Activated B cell treated with CpG ODN at 0.5 μM for 24 hours (primary cell): ENCODE results near the gene SPRR1A. TPM values are rescaled to one million over a fixed set of nuclear protein-coding genes. Genes with fewer than 3 reads are reported as not detected.

Experiments used
- ATAC-seq: fragments of 200-7000 bp; cut with Tn5 transposase; one replicate; pipeline ENCODE4 v1.10.0; 2021; ENCODE audit warnings: low read depth, mild to moderate bottlenecking, moderate library complexity
- CTCF ChIA-PET: fragments of 350-600 bp; sonication (Branson Sonifier 250); formaldehyde crosslinking; loops from one replicate; lab custom pipeline; 2021; ENCODE audit warnings: antibody characterized with exemption; lab: Charles Lee
- POLR2A ChIA-PET: fragments of 350-600 bp; sonication (Branson Sonifier 250); formaldehyde crosslinking; loops from one replicate; lab custom pipeline; 2021; ENCODE audit warnings: antibody characterized with exemption; lab: Charles Lee
- DNase-seq: peaks from one replicate; pipeline ENCODE4 v3.0.0; 2022
- H3K27ac Mint-ChIP-seq: one replicate; pipeline ENCODE4 v1.8.0; 2020; ENCODE audit warnings: mixed read lengths
- H3K27me3 Mint-ChIP-seq: one replicate; pipeline ENCODE4 v1.8.0; 2021; ENCODE audit warnings: mixed read lengths
- H3K36me3 Mint-ChIP-seq: one replicate; pipeline ENCODE4 v1.8.0; 2021; ENCODE audit warnings: low read depth, mixed read lengths
- H3K4me1 Mint-ChIP-seq: one replicate; pipeline ENCODE4 v1.8.0; 2021; ENCODE audit warnings: mixed read lengths
- H3K4me3 Mint-ChIP-seq: one replicate; pipeline ENCODE4 v1.8.0; 2020; ENCODE audit warnings: mild to moderate bottlenecking, mixed read lengths
- H3K9me3 Mint-ChIP-seq: one replicate; pipeline ENCODE4 v1.8.0; 2020; ENCODE audit warnings: mixed read lengths
- CTCF ChIP-seq: fragments of 200-600 bp; IDR thresholded peaks from one replicate; pipeline ENCODE4 v1.8.0; 2022; ENCODE audit warnings: antibody characterized with exemption, mild to moderate bottlenecking
- intact Hi-C: fragments of 100-400 bp; cut with micrococcal nuclease; formaldehyde crosslinking; loops from one replicate; pipeline ENCODE4 v1.15.1; 2024
- total RNA-seq: library from RNA; stranded (reverse); gene quantifications from 2 replicates; pipeline ENCODE4 v1.2.3, GENCODE V29; 2022

Gene SPRR1A
- total RNA-seq, 1 donor from 2014 or later = not detected

GRCh38 chr1:152946651-152947256, 37.1 kb upstream of the SPRR1A start, which contains the start of gene SPRR5:
TSS of gene SPRR5 (plus strand) at chr1:152947206. CDS start at chr1:152948555, 1,349 bp downstream.
- Mint-ChIP-seq H3K36me3 (no peaks in the 10 kb centered on the region), H3K9me3 (no peaks in the 10 kb centered on the region), H3K27me3 (peaks cover 11% of the 10 kb centered on the region), H3K4me1 (no peaks in the 10 kb centered on the region), H3K4me3 (no peak within 1 kb of the TSS), H3K27ac (no peak within 1 kb of the TSS)
- no peak for ATAC-seq
- intact Hi-C loops = no loop called here
- TF ChIP-seq CTCF = no peak
- DNase-seq = no peak
- POLR2A ChIA-PET = no interaction called here
- CTCF ChIA-PET = no interaction called here

GRCh38 chr1:152951711-152952110, 32.2 kb upstream of the SPRR1A start:
- no peak overlapping the region for H3K27ac Mint-ChIP-seq
- H3K36me3 Mint-ChIP-seq = no peaks in the 10 kb centered on the region
- intact Hi-C loops = no loop called here
- no peak for ATAC-seq
- no peak for TF ChIP-seq CTCF
- ChIA-PET CTCF (no interaction called here), POLR2A (no interaction called here)
- DNase-seq = no peak
- H3K4me3 Mint-ChIP-seq = no peak overlapping the region
- no peaks in the 10 kb centered on the region for H3K4me1 Mint-ChIP-seq
- no peaks in the 10 kb centered on the region for H3K9me3 Mint-ChIP-seq
- peaks cover 9% of the 10 kb centered on the region for H3K27me3 Mint-ChIP-seq

- POLR2A ChIA-PET = no interaction called here
- CTCF ChIA-PET = no interaction called here
- Mint-ChIP-seq H3K27me3 (peaks cover 5% of the 10 kb centered on the region), H3K27ac (no peak overlapping the region), H3K4me1 (no peaks in the 10 kb centered on the region), H3K9me3 (no peaks in the 10 kb centered on the region), H3K4me3 (no peak overlapping the region), H3K36me3 (no peaks in the 10 kb centered on the region)
- no peak for TF ChIP-seq CTCF
- DNase-seq (no peak), ATAC-seq (no peak)
- intact Hi-C loops = no loop called here
These were observed 30.1 kb upstream of the SPRR1A start for GRCh38 chr1:152953761-152954160.

- Mint-ChIP-seq H3K36me3 (no peaks in the 10 kb centered on the region), H3K27ac (no peak overlapping the region), H3K27me3 (peaks cover 5% of the 10 kb centered on the region), H3K4me1 (no peaks in the 10 kb centered on the region), H3K4me3 (no peak overlapping the region), H3K9me3 (no peaks in the 10 kb centered on the region)
- no peak for TF ChIP-seq CTCF
- DNase-seq (no peak), ATAC-seq (no peak)
- CTCF ChIA-PET = no interaction called here
- POLR2A ChIA-PET = no interaction called here
- intact Hi-C loops = no loop called here
These were observed 29.4 kb upstream of the SPRR1A start for GRCh38 chr1:152954436-152954835.

GRCh38 chr1:152957561-152957960, 26.3 kb upstream of the SPRR1A start:
- DNase-seq (no peak), ATAC-seq (no peak)
- Mint-ChIP-seq H3K27me3 (no peaks in the 10 kb centered on the region), H3K27ac (no peak overlapping the region), H3K36me3 (no peaks in the 10 kb centered on the region), H3K9me3 (no peaks in the 10 kb centered on the region), H3K4me3 (no peak overlapping the region), H3K4me1 (peaks cover 8% of the 10 kb centered on the region)
- intact Hi-C loops = no loop called here
- CTCF ChIA-PET = no interaction called here
- POLR2A ChIA-PET = no interaction called here
- no peak for TF ChIP-seq CTCF
